ENCODE data around the gene ZSWIM5. TPM values are rescaled to one million over a fixed set of nuclear protein-coding genes. Genes with fewer than 3 reads are reported as not detected.

ZSWIM5 gene
- total and polyA plus RNA-seq, 10 donors: 0.15 to 4.7 (median 2.7) TPM

GRCh38 chr1:45148209-45148825, 58.1 kb downstream of the ZSWIM5 start:
- Histone ChIP-seq H3K27me3 (replicated peaks in 1 of 7) (no peaks in the 10 kb centered on the region), H3K4me3 (no peak overlapping the region), H3K4me1 (no peaks in the 10 kb centered on the region), H3K27ac (no peak overlapping the region), H3K9me3 (no peaks in the 10 kb centered on the region), H3K36me3 (no peaks in the 10 kb centered on the region)
- 89 to 100% (median 97%) methylated on average over 1 of the region's 1 CpG for WGBS, 5 donors
- intact Hi-C loops (cut with DNase I; ENCODE audit: low total_unique reads): no loop called here
- TF ChIP-seq CTCF (IDR thresholded peaks at IDR 0.05 in 8 of 11, conservative IDR thresholded peaks at IDR 0.05 in 3 of 11): no peak
- TF ChIP-seq POLR2AphosphoS5 (IDR thresholded peaks at IDR 0.05): no peak
- no peak for TF ChIP-seq POLR2A (IDR thresholded peaks at IDR 0.05)
- no peak for DNase-seq

GRCh38 chr1:45146833-45147232, 59.6 kb downstream of the ZSWIM5 start:
- Histone ChIP-seq H3K4me3 (no peak overlapping the region), H3K27ac (no peak overlapping the region), H3K9me3 (no peaks in the 10 kb centered on the region), H3K27me3 (replicated peaks in 1 of 7) (no peaks in the 10 kb centered on the region), H3K36me3 (no peaks in the 10 kb centered on the region), H3K4me1 (no peaks in the 10 kb centered on the region)
- intact Hi-C loops (cut with DNase I; ENCODE audit: low total_unique reads): no loop called here
- WGBS, 5 donors: 59 to 92% (median 90%) methylated on average over 2 of the region's 2 CpGs
- no peak for DNase-seq
- no peak for TF ChIP-seq CTCF (IDR thresholded peaks at IDR 0.05 in 8 of 11, conservative IDR thresholded peaks at IDR 0.05 in 3 of 11)
- TF ChIP-seq POLR2AphosphoS5 (IDR thresholded peaks at IDR 0.05): no peak
- no peak for TF ChIP-seq POLR2A (IDR thresholded peaks at IDR 0.05)

GRCh38 chr1:45141247-45142003, 65.0 kb downstream of the ZSWIM5 start:
- no peak overlapping the region for H3K4me3 ChIP-seq
- no peaks in the 10 kb centered on the region for H3K9me3 ChIP-seq
- no peaks in the 10 kb centered on the region for H3K4me1 ChIP-seq
- no peak overlapping the region for H3K27ac ChIP-seq
- no peaks in the 10 kb centered on the region for H3K27me3 ChIP-seq (replicated peaks in 1 of 7)
- H3K36me3 ChIP-seq: no peaks in the 10 kb centered on the region
- 84 to 94% (median 86%) methylated on average over 4 of the region's 4 CpGs for WGBS, 5 donors
- TF ChIP-seq POLR2AphosphoS5 (IDR thresholded peaks at IDR 0.05) (no peak), CTCF (IDR thresholded peaks at IDR 0.05 in 8 of 11, conservative IDR thresholded peaks at IDR 0.05 in 3 of 11) (no peak), POLR2A (IDR thresholded peaks at IDR 0.05) (no peak)
- intact Hi-C loops (cut with DNase I; ENCODE audit: low total_unique reads): no loop called here
- DNase-seq: no peak

GRCh38 chr1:45136984-45137383, 69.4 kb downstream of the ZSWIM5 start:
- Histone ChIP-seq H3K4me1 (peaks cover 0 to 9% (median 4%) of the 10 kb centered on the region in 6 donors), H3K4me3 (no peak overlapping the region), H3K9me3 (peaks cover 0 to 5% (median 0%) of the 10 kb centered on the region in 8 donors), H3K36me3 (no peaks in the 10 kb centered on the region), H3K27me3 (replicated peaks in 1 of 7) (no peaks in the 10 kb centered on the region), H3K27ac (no peak overlapping the region)
- TF ChIP-seq POLR2AphosphoS5 (IDR thresholded peaks at IDR 0.05) (no peak), POLR2A (IDR thresholded peaks at IDR 0.05) (no peak), CTCF (IDR thresholded peaks at IDR 0.05 in 8 of 11, conservative IDR thresholded peaks at IDR 0.05 in 3 of 11) (no peak)
- intact Hi-C loops (cut with DNase I; ENCODE audit: low total_unique reads): no loop called here
- no peak for DNase-seq
- 91 to 98% (median 97%) methylated on average over 2 of the region's 2 CpGs for WGBS, 5 donors
